HG03575 (cell line): ENCODE results near the gene FBXL5.
"Not testable (repeated sequence)": the region's sequence is repeated elsewhere in the genome, so short reads cannot be mapped to it uniquely, and the experiment has no call there.

Source experiments
- ATAC-seq: cut with Tn5 transposase; IDR thresholded peaks from one replicate; pipeline ENCODE4 v1.9.1; 2021; ENCODE audit not compliant: unreplicated experiment, insufficient number of reproducible peaks, low FRiP score; ENCODE audit errors: extremely low read depth

The FBXL5 gene

GRCh38 chr4:15656038-15656470 lies 897 bp upstream of the FBXL5 start:
- ATAC-seq = no peak

- peak; percentile 21 for ATAC-seq
Measured at GRCh38 chr4:15654593-15655222, 449 bp downstream of the FBXL5 start.

- ATAC-seq = no peak
Measured at GRCh38 chr4:15653864-15654592, 1.1 kb downstream of the FBXL5 start.

GRCh38 chr4:15653420-15653819 lies 1.7 kb downstream of the FBXL5 start:
- ATAC-seq = no peak

GRCh38 chr4:15652841-15653240 lies 2.3 kb downstream of the FBXL5 start:
- no peak for ATAC-seq

- no peak for ATAC-seq
Measured at GRCh38 chr4:15652191-15652590, 3.0 kb downstream of the FBXL5 start.

GRCh38 chr4:15651676-15652075 lies 3.5 kb downstream of the FBXL5 start:
- ATAC-seq = no peak

GRCh38 chr4:15649914-15650545 lies 5.1 kb downstream of the FBXL5 start:
- ATAC-seq = peak; percentile 36

GRCh38 chr4:15648600-15648999 lies 6.6 kb downstream of the FBXL5 start:
- peak; percentile 56 for ATAC-seq

GRCh38 chr4:15638418-15638817 lies 16.7 kb downstream of the FBXL5 start:
- no peak for ATAC-seq

GRCh38 chr4:15636818-15637217 lies 18.3 kb downstream of the FBXL5 start:
- no peak for ATAC-seq

- ATAC-seq = not testable (repeated sequence)
Measured at GRCh38 chr4:15617407-15617806, 37.8 kb downstream of the FBXL5 start.

GRCh38 chr4:15614891-15615290 lies 40.3 kb downstream of the FBXL5 start:
- ATAC-seq = not testable (repeated sequence)

- ATAC-seq = no peak
Measured at GRCh38 chr4:15612136-15612535, 43.0 kb downstream of the FBXL5 start.

- no peak for ATAC-seq
Measured at GRCh38 chr4:15610855-15611254, 44.3 kb downstream of the FBXL5 start.

GRCh38 chr4:15605537-15605936 lies 49.6 kb downstream of the FBXL5 start:
- ATAC-seq = no peak

GRCh38 chr4:15601862-15602261 lies 53.3 kb downstream of the FBXL5 start:
- no peak for ATAC-seq

- no peak for ATAC-seq
Measured at GRCh38 chr4:15600176-15600575, 55.0 kb downstream of the FBXL5 start.

GRCh38 chr4:15598644-15599043 lies 56.5 kb downstream of the FBXL5 start:
- no peak for ATAC-seq

GRCh38 chr4:15592799-15593198 lies 62.4 kb downstream of the FBXL5 start:
- ATAC-seq = no peak
